ENCODE measurements around the gene PDCD1. TPM values are rescaled to one million over a fixed set of nuclear protein-coding genes. Genes with fewer than 3 reads are reported as not detected.
"Not testable (repeated sequence)": the region's sequence is repeated elsewhere in the genome, so short reads cannot be mapped to it uniquely, and the experiment has no call there.

The PDCD1 gene
- total RNA-seq, 1 donor from 2014 or later = 83.3 TPM

GRCh38 chr2:241820625-241821384 is 37.9 kb downstream of the PDCD1 start:
- Mint-ChIP-seq H3K9me3 (peaks cover 20% of the 10 kb centered on the region), H3K4me3 (no peak overlapping the region), H3K27ac (peak overlapping the region; percentile 53), H3K36me3 (ENCODE audit: low read depth) (no peaks in the 10 kb centered on the region), H3K27me3 (peaks cover 2% of the 10 kb centered on the region), H3K4me1 (peaks cover 5% of the 10 kb centered on the region)
- DNase-seq = no peak
- intact Hi-C loops (cut with micrococcal nuclease) = no loop called here

GRCh38 chr2:241819947-241820624 is 38.6 kb downstream of the PDCD1 start:
- DNase-seq; H3K4me3 Mint-ChIP-seq; H3K4me1 Mint-ChIP-seq; intact Hi-C loops (cut with micrococcal nuclease); H3K27me3 Mint-ChIP-seq; H3K27ac Mint-ChIP-seq; H3K36me3 Mint-ChIP-seq (ENCODE audit: low read depth): not testable (repeated sequence)
- H3K9me3 Mint-ChIP-seq = peaks cover 15% of the 10 kb centered on the region

GRCh38 chr2:241818943-241819270 is 39.8 kb downstream of the PDCD1 start:
- H3K27me3 Mint-ChIP-seq = no peaks in the 10 kb centered on the region
- intact Hi-C loops (cut with micrococcal nuclease) = no loop called here
- no peak for DNase-seq
- H3K4me1 Mint-ChIP-seq = peaks cover 9% of the 10 kb centered on the region
- peaks cover 11% of the 10 kb centered on the region for H3K9me3 Mint-ChIP-seq
- no peak overlapping the region for H3K27ac Mint-ChIP-seq
- H3K36me3 Mint-ChIP-seq (ENCODE audit: low read depth) = no peaks in the 10 kb centered on the region
- no peak overlapping the region for H3K4me3 Mint-ChIP-seq

GRCh38 chr2:241818229-241818942 is 40.3 kb downstream of the PDCD1 start:
- Mint-ChIP-seq H3K27me3 (no peaks in the 10 kb centered on the region), H3K36me3 (ENCODE audit: low read depth) (no peaks in the 10 kb centered on the region), H3K4me3 (no peak overlapping the region), H3K9me3 (peaks cover 6% of the 10 kb centered on the region), H3K4me1 (peaks cover 10% of the 10 kb centered on the region), H3K27ac (no peak overlapping the region)
- no peak for DNase-seq
- intact Hi-C loops (cut with micrococcal nuclease) = no loop called here

GRCh38 chr2:241817821-241818215 is 40.9 kb downstream of the PDCD1 start:
- DNase-seq; H3K4me1 Mint-ChIP-seq; H3K27me3 Mint-ChIP-seq; intact Hi-C loops (cut with micrococcal nuclease); H3K27ac Mint-ChIP-seq; H3K4me3 Mint-ChIP-seq; H3K36me3 Mint-ChIP-seq (ENCODE audit: low read depth); H3K9me3 Mint-ChIP-seq: not testable (repeated sequence)

GRCh38 chr2:241817126-241817820 is 41.4 kb downstream of the PDCD1 start:
- Mint-ChIP-seq H3K4me3 (no peak overlapping the region), H3K27me3 (no peaks in the 10 kb centered on the region), H3K36me3 (ENCODE audit: low read depth) (no peaks in the 10 kb centered on the region), H3K9me3 (no peaks in the 10 kb centered on the region), H3K4me1 (peaks cover 10% of the 10 kb centered on the region), H3K27ac (no peak overlapping the region)
- intact Hi-C loops (cut with micrococcal nuclease) = no loop called here
- no peak for DNase-seq

GRCh38 chr2:241816431-241817121 is 42.1 kb downstream of the PDCD1 start:
- Mint-ChIP-seq H3K27me3 (no peaks in the 10 kb centered on the region), H3K9me3 (no peaks in the 10 kb centered on the region), H3K36me3 (ENCODE audit: low read depth) (no peaks in the 10 kb centered on the region), H3K4me1 (peaks cover 10% of the 10 kb centered on the region), H3K27ac (no peak overlapping the region), H3K4me3 (no peak overlapping the region)
- DNase-seq = no peak
- intact Hi-C loops (cut with micrococcal nuclease) = no loop called here

GRCh38 chr2:241815477-241816430 is 42.9 kb downstream of the PDCD1 start:
- intact Hi-C loops (cut with micrococcal nuclease) = no loop called here

GRCh38 chr2:241814643-241815476 is 43.8 kb downstream of the PDCD1 start:
- intact Hi-C loops (cut with micrococcal nuclease) = no loop called here
- no peaks in the 10 kb centered on the region for H3K27me3 Mint-ChIP-seq

More at GRCh38 chr2:241815477-241816430, 42.9 kb downstream of the PDCD1 start:
- no peak overlapping the region for H3K27ac Mint-ChIP-seq
- no peak overlapping the region for H3K4me3 Mint-ChIP-seq
- H3K36me3 Mint-ChIP-seq (ENCODE audit: low read depth) = no peaks in the 10 kb centered on the region
- H3K9me3 Mint-ChIP-seq = no peaks in the 10 kb centered on the region
- H3K27me3 Mint-ChIP-seq = no peaks in the 10 kb centered on the region
- peaks cover 10% of the 10 kb centered on the region for H3K4me1 Mint-ChIP-seq
- DNase-seq = no peak

GRCh38 chr2:241814393-241814642 is 44.4 kb downstream of the PDCD1 start:
- intact Hi-C loops (cut with micrococcal nuclease) = no loop called here
- Mint-ChIP-seq H3K9me3 (no peaks in the 10 kb centered on the region), H3K27ac (no peak overlapping the region), H3K4me1 (peaks cover 10% of the 10 kb centered on the region), H3K27me3 (no peaks in the 10 kb centered on the region), H3K4me3 (no peak overlapping the region), H3K36me3 (ENCODE audit: low read depth) (no peaks in the 10 kb centered on the region)
- no peak for DNase-seq

More at GRCh38 chr2:241814643-241815476, 43.8 kb downstream of the PDCD1 start:
- peaks cover 10% of the 10 kb centered on the region for H3K4me1 Mint-ChIP-seq
- no peak overlapping the region for H3K4me3 Mint-ChIP-seq
- no peak overlapping the region for H3K27ac Mint-ChIP-seq
- no peaks in the 10 kb centered on the region for H3K36me3 Mint-ChIP-seq (ENCODE audit: low read depth)
- DNase-seq = no peak
- no peaks in the 10 kb centered on the region for H3K9me3 Mint-ChIP-seq

- intact Hi-C loops (cut with micrococcal nuclease) = no loop called here
- peak overlapping the region; percentile 60 for H3K27ac Mint-ChIP-seq
- DNase-seq = no peak
- H3K4me3 Mint-ChIP-seq = no peak overlapping the region
- H3K4me1 Mint-ChIP-seq = peaks cover 10% of the 10 kb centered on the region
- H3K36me3 Mint-ChIP-seq (ENCODE audit: low read depth) = no peaks in the 10 kb centered on the region
- no peaks in the 10 kb centered on the region for H3K27me3 Mint-ChIP-seq
- H3K9me3 Mint-ChIP-seq = no peaks in the 10 kb centered on the region
Observed at GRCh38 chr2:241813644-241814392, 44.9 kb downstream of the PDCD1 start.

Measured in activated CD4-positive, alpha-beta T cell treated with anti-CD3 and anti-CD28 coated beads, Interleukin-2, amount 10 ng/mL, durations not matched to agents 24 days and 14 days (primary cell).